GM19372 (cell line): Measurements from ENCODE around the gene SPATA2.
"Not testable (repeated sequence)": the region's sequence is repeated elsewhere in the genome, so short reads cannot be mapped to it uniquely, and the experiment has no call there.

ENCODE experiments used
- ATAC-seq: cut with Tn5 transposase; IDR thresholded peaks from one replicate; pipeline ENCODE4 v1.9.1; 2021; ENCODE audit warnings: mild to moderate bottlenecking, low read depth, moderate library complexity; ENCODE audit not compliant: unreplicated experiment

Gene SPATA2

DNA sequence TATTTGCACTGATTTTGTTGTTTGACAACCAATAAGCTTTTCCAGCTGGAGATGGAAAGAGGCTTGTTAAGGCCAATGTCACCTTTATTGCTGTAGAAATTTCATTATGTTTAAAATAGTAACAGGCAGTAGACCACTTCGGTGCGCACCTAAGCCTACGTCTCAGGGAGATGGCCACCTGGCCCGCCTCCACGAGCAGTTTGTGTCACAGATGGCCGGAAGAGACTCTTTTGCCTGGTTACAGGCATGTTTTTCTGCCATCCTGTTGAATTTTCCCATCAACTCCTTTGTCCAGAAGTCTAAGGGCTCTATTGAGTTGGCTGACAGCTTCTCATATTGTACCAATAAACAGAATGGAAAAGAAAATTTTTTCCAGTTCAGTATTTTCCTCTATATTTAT lies 51.7 kb downstream of the SPATA2 start:
- no peak for ATAC-seq

DNA sequence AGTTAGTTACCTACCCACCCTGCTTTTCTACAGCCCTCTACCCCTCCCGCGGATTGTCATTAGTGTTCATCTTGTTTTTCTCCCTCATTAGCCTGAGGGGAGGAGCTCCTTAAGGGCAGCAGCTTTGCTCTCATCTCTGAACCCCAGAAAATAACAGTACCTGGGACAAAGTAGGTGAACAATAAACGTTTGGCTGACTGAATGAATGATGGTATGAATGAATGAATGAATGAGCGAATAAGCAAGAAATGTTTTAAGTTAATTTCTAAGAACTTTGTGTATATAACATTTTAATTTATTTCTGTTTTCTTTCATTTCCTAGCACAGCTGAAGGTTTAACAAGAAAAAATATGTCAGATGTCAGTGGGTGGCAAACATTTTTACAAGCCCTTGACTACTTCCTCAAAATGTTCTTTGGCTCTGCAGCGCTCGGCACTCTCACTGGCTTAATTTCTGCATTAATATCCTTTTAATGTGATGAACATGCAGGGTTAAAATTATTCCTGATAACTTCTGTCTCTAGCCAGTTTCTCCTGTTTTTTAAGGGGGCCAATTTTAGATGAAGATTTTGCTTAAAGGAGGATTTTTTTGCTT lies 52.6 kb downstream of the SPATA2 start:
- no peak for ATAC-seq

- ATAC-seq = not testable (repeated sequence)
These were observed 54.1 kb downstream of the SPATA2 start for GRCh38 chr20:49861232-49861631.

DNA sequence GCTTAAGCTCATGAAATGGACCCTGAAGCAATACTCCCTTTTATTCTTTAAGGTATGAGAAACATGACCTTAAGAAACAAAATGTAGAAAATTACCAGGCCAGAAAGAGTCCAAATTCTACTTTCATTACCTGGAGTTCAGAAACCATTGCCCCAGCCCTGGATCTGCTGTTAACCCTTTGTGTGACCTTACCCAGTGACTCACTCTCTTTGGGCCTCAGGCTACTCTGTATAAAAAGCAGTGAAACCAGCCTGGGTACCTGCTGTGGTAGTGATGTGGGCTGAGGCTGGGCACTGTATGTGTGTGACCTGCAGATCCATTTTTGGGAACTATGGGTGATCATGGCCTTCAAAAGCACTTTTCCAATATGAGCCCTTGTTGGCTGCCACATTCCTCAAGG lies 55.5 kb downstream of the SPATA2 start:
- no peak for ATAC-seq

GRCh38 chr20:49859011-49859410 lies 56.3 kb downstream of the SPATA2 start:
- ATAC-seq = no peak

DNA sequence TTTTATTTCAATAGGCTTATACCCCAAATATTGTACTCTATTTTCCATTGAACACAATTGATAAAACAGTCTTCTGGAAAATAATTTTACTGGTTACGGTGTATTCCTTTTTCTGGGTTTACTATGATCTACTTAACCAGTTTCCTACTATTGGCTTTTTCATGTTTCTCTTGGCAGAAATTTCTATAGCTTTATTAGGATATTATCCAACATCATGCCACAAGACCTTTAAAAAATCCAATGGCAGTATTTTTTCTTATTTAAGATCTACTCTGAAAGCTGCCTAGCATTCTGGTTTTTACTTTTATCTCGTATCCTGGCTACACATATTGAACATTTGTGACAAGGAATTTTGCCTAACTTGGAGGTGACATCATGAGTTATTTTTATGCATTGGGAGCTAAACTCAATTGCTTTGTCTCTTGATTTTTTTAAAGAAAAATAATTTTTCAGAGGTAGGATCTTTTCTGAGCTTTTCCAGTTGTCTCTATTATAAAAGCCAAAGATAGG lies 57.2 kb downstream of the SPATA2 start:
- ATAC-seq = no peak

DNA sequence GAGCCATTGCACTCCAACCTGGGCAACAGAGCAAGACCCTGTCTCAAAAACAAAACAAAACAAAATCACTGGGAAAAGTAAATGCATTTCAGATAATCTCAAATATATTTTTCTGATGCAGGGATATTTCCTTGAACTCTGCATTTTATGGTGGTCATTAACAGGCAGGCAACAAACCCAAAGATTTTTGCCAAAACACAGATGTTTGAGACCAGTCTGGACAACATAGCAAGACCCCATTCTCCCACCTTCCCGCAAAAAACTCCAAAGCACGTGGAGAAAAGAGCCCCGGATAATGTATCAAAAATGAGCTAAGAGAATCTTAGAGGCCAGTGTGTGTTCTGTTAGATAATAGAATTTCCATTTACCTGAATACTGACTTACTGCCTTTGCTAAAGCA lies 58.4 kb downstream of the SPATA2 start:
- no peak for ATAC-seq

- no peak for ATAC-seq
These were observed 61.0 kb downstream of the SPATA2 start for GRCh38 chr20:49854190-49854875.

DNA sequence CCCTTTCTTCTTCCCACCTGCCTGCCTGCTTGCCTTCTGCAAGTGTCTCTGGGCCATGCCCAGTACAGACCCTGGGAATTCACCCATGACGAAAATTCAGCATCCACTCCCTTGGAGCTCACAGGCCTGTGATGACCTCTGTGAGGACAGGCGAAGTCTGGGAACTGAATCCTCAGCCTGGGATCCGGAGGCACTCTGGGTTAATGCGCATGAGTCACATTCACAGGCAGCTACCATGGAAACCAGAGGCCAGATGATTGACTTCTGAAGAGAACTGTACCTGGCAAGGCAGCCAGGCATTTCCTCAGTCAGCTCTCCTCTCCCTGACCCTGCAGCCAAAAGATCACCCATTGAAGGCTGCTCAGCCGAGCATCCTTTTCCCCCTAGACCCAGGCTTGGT lies 61.7 kb downstream of the SPATA2 start:
- no peak for ATAC-seq
